Heart left ventricle (tissue), 16 donors: ENCODE data around the gene CCT3. TPM values are rescaled to one million over a fixed set of nuclear protein-coding genes. Genes with fewer than 3 reads are reported as not detected.

Experiments
- ATAC-seq, 4 donors: fragments of 200-7000 bp; cut with Tn5 transposase; one replicate each; pipeline ENCODE4 v1.9.1; 2020 to 2022; ENCODE audit warnings: moderate library complexity in 4 of 4, mild to moderate bottlenecking in 3 of 4, moderate number of reproducible peaks in 1 of 4
- DNase-seq, 5 donors: peaks; one replicate each; pipeline ENCODE4 v3.0.0-alpha.2; 2020
- H3K27ac ChIP-seq, 12 donors: fragments of 200-600 bp; sonication (generic) in 4 of 12; one replicate each; pipeline versions ENCODE4 v1.5.0 to v1.8.0; 2016 to 2022; ENCODE audit warnings: mild to moderate bottlenecking in 2 of 12
- H3K27me3 ChIP-seq, 9 donors: fragments of 200-600 bp; sonication (generic) in 2 of 9; one replicate each; pipeline versions ENCODE4 v1.5.1 to v1.8.0; 2016 to 2022; ENCODE audit warnings: mild to moderate bottlenecking in 3 of 9
- H3K36me3 ChIP-seq, 9 donors: fragments of 200-600 bp; sonication (generic) in 2 of 9; one replicate each; pipeline versions ENCODE4 v1.5.0 to v1.8.0; 2018 to 2022; ENCODE audit warnings: mild to moderate bottlenecking in 2 of 9
- H3K4me1 ChIP-seq, 12 donors: fragments of 200-600 bp; sonication (generic) in 4 of 12; one replicate each; pipeline versions ENCODE4 v1.5.0 to v1.8.0; 2016 to 2022; ENCODE audit warnings: mild to moderate bottlenecking in 3 of 12
- H3K4me3 ChIP-seq, 12 donors: fragments of 200-600 bp; sonication (generic) in 4 of 12; one replicate each; pipeline versions ENCODE4 v1.5.0 to v1.8.0; 2017 to 2022; ENCODE audit warnings: mild to moderate bottlenecking in 9 of 12, moderate library complexity in 4 of 12
- H3K9me3 ChIP-seq, 12 donors: fragments of 200-600 bp; sonication (generic) in 4 of 12; one replicate each; pipeline versions ENCODE4 v1.5.0 to v1.8.0; 2016 to 2022; ENCODE audit warnings: mild to moderate bottlenecking in 1 of 12
- POLR2A ChIP-seq, 2 donors: fragments of 450-650 bp; IDR thresholded peaks; one replicate each; pipeline ENCODE4 v1.6.1; 2017; ENCODE audit warnings: antibody characterized with exemption in 2 of 2, mild to moderate bottlenecking in 2 of 2, moderate library complexity in 2 of 2
- WGBS, 4 donors: extraction: QIAGEN DNeasy Blood & Tissue Kit in 2 of 4; methylation state at CpG; one replicate each; pipeline versions ENCODE4 v1.1.5 to v1.1.7; 2013 to 2018; 5-methylcytosine and 5-hydroxymethylcytosine counted together
- intact Hi-C, 10 donors: fragments of 100-400 bp; cut with DNase I; formaldehyde crosslinking; loops; one replicate each; pipeline versions ENCODE4 v1.11.1 to v1.14.2; 2022
- polyA plus RNA-seq, 2 donors: library from polyadenylated mRNA; stranded (reverse); fragments of 200-250 nt; gene quantifications; one replicate each; pipeline ENCODE4 v1.2.3, GENCODE V29; 2013
- total RNA-seq, 9 donors: library from RNA; depleted of rRNA in 2 of 9; stranded (reverse); fragments of >200 nt in 2 of 9; fragmentation: NEBNext Ultra II Directional in 3 of 9; extraction: Animal tissue kit (Norgen Biotek cat#: 25700) in 3 of 9; gene quantifications; one replicate each; pipeline versions ENCODE4 v1.1.0 to v1.2.4, GENCODE V29; 2016 to 2023
- TF ChIP-seq, protein P1 (sequence below), 12 donors: fragments of 200-600 bp; sonication (generic) in 4 of 12; IDR thresholded peaks; one replicate each; pipeline versions ENCODE4 v1.5.0 to v1.8.0; 2018 to 2022; ENCODE audit warnings: antibody characterized with exemption in 12 of 12, mild to moderate bottlenecking in 5 of 12
- donor health status: ischemic (EF 13 %, LVEDD 7.1; RV severe dilation, severe dysfunction).
- donor health status: healthy with polysubstance abuse.
- donor health status: DM: no; HTN: yes; CAD: no.
- donor health status: DM: no; HTN: no; CAD: no.
- donor health status: ischemic (EF 25% LVEDD 6.9; RV normal size, moderate dysfunction).
- donor health status: ischemic (EF 25% LVEDD 5.7; RV mildly dilated, moderate dysfunction).
- donor health status: healthy.
- donor health status: DM: yes; HTN: yes; CAD: no.
- donor health status: ischemic (EF 35%, LVEDD 5.7; RV mildly dilated, moderate dysfunction).
- donor health status: nonischemic (EF 11% LVEDD 7.7; RV severe dilation, severe dysfunction).
- donor health status: DM: yes; HTN: yes; CAD: no.
- donor health status: PGD.
- donor health status: ischemic (EF 29% LVEDD 5.4; RV normal size, mild dysfunction).
- donor health status: nonischemic (EF 23%, LVEDD 6.1; RV moderate dilation, normal function).

The CCT3 gene
- total and polyA plus RNA-seq, 11 donors, result 83.1 to 246 (median 143) TPM

DNA sequence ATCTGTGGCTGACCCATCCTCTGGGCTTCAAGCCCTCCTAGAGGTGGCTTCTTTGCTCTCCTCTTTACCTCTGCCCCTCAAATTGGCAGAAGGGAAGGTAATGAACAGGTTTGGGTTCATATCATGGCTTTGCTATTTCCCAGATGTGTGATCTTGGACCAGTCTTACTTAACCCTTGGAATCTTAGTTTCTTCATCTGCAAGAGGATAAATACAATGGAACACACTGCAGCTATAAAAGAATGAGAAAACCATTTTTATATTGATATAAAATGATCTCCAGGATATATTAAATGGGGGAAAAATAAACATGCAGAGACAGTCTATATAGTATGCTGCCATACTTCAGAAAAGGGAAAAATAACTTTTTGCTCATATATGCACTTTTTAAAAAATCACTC is 48.2 kb downstream of the CCT3 start:
- H3K9me3 ChIP-seq, result no peaks in the 10 kb centered on the region
- H3K27ac ChIP-seq, result no peak overlapping the region
- peaks cover 0 to 24% (median 9%) of the 10 kb centered on the region in 12 donors for H3K4me1 ChIP-seq
- TF ChIP-seq, protein P1, sequence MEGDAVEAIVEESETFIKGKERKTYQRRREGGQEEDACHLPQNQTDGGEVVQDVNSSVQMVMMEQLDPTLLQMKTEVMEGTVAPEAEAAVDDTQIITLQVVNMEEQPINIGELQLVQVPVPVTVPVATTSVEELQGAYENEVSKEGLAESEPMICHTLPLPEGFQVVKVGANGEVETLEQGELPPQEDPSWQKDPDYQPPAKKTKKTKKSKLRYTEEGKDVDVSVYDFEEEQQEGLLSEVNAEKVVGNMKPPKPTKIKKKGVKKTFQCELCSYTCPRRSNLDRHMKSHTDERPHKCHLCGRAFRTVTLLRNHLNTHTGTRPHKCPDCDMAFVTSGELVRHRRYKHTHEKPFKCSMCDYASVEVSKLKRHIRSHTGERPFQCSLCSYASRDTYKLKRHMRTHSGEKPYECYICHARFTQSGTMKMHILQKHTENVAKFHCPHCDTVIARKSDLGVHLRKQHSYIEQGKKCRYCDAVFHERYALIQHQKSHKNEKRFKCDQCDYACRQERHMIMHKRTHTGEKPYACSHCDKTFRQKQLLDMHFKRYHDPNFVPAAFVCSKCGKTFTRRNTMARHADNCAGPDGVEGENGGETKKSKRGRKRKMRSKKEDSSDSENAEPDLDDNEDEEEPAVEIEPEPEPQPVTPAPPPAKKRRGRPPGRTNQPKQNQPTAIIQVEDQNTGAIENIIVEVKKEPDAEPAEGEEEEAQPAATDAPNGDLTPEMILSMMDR (IDR thresholded peaks at IDR 0.05), result no peak
- TF ChIP-seq POLR2A (IDR thresholded peaks at IDR 0.05), result no peak
- H3K4me3 ChIP-seq, result no peak overlapping the region
- peaks cover 0 to 26% (median 18%) of the 10 kb centered on the region in 9 donors for H3K36me3 ChIP-seq
- ATAC-seq, result no peak
- intact Hi-C loops, result no loop called here
- DNase-seq, result no peak
- H3K27me3 ChIP-seq, result no peaks in the 10 kb centered on the region

DNA sequence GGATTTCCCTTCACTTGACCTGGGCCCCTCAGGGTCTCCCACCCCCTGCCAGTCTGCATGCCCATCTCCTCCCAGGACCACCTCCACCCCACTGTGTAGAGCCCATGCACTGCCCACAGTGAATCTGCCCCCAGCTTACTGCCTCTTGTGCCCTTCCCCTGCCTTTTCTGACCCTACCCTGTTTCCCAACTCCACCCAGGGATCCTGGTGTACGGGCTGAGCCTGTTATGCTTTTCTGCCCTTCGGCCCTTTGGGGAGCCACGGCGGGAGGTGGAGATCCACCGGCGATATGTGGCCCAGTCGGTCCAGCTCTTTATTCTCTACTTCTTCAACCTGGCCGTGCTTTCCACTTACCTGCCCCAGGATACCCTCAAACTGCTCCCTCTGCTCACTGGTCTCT is 52.0 kb downstream of the CCT3 start:
- Histone ChIP-seq H3K4me1 (peaks cover 0 to 33% (median 17%) of the 10 kb centered on the region in 12 donors), H3K36me3 (peaks cover 0 to 22% (median 9%) of the 10 kb centered on the region in 9 donors), H3K9me3 (no peaks in the 10 kb centered on the region), H3K4me3 (no peak overlapping the region), H3K27me3 (no peaks in the 10 kb centered on the region), H3K27ac (no peak overlapping the region)
- TF ChIP-seq, protein P1 (IDR thresholded peaks at IDR 0.05), result no peak
- no peak for TF ChIP-seq POLR2A (IDR thresholded peaks at IDR 0.05)
- no peak for DNase-seq
- ATAC-seq, result no peak
- WGBS, 4 donors, result 88 to 97% (median 95%) methylated on average over 8 of the region's 8 CpGs
- intact Hi-C loops, result no loop called here

DNA sequence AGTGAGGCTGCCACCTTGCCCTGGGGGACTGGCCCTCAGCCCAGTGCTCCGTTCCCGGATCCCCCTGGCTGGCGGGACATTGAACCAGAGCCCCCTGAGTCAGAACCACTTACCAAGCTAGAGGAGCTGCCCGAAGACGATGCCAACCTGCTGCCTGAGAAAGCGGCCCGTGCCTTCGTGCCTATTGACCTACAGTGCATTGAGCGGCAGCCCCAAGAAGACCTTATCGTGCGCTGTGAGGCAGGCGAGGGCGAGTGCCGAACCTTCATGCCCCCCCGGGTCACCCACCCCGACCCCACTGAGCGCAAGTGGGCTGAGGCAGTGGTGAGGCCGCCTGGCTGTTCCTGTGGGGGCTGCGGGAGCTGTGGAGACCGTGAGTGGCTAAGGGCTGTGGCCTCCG is 52.7 kb downstream of the CCT3 start:
- Histone ChIP-seq H3K27me3 (no peaks in the 10 kb centered on the region), H3K27ac (no peak overlapping the region), H3K4me1 (peaks cover 5 to 35% (median 23%) of the 10 kb centered on the region in 12 donors), H3K36me3 (peaks cover 0 to 22% (median 11%) of the 10 kb centered on the region in 9 donors), H3K4me3 (no peak overlapping the region), H3K9me3 (no peaks in the 10 kb centered on the region)
- no peak for DNase-seq
- ATAC-seq, result no peak
- 91 to 96% (median 94%) methylated on average over 6 to 21 of the region's 21 CpGs for WGBS, 4 donors
- TF ChIP-seq, protein P1 (IDR thresholded peaks at IDR 0.05), result no peak
- no peak for TF ChIP-seq POLR2A (IDR thresholded peaks at IDR 0.05)
- intact Hi-C loops, result no loop called here

DNA sequence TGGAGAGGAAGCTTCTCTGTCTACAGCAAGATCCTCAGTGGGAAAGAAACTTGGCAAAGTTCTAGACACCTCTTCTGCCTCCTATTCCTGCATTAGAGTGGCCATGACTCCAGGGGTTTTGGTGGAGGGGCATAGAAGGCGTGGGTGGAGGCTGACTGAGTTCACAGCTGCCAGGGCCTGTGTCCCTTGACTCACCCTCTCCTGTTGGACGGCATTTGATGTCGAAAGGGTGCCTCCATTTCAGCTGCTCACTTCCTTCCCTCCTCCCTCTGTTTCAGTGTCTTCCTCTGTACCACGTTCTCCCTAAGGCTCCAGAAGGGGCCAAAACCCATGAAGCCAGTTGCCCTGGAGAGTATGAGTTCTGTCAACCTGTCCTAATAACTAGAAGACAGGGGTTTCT is 53.3 kb downstream of the CCT3 start:
- no peaks in the 10 kb centered on the region for H3K27me3 ChIP-seq
- TF ChIP-seq, protein P1 (IDR thresholded peaks at IDR 0.05), result no peak
- no peak for TF ChIP-seq POLR2A (IDR thresholded peaks at IDR 0.05)
- no peak for DNase-seq
- 73 to 89% (median 85%) methylated on average over 2 to 4 of the region's 4 CpGs for WGBS, 4 donors
- H3K4me1 ChIP-seq, result peaks cover 5 to 42% (median 29%) of the 10 kb centered on the region in 12 donors
- ATAC-seq, result no peak
- H3K4me3 ChIP-seq, result no peak overlapping the region
- no peak overlapping the region for H3K27ac ChIP-seq
- no peaks in the 10 kb centered on the region for H3K9me3 ChIP-seq
- peaks cover 0 to 20% (median 15%) of the 10 kb centered on the region in 9 donors for H3K36me3 ChIP-seq
- intact Hi-C loops, result no loop called here
